Upper lobe of left lung (tissue), 6 donors: ENCODE data around the gene TUBB1. TPM values are rescaled to one million over a fixed set of nuclear protein-coding genes. Genes with fewer than 3 reads are reported as not detected.
A peak's percentile ranks its signal among the peaks of the same experiment; 100 is the strongest.

Experiments
- ATAC-seq, 2 donors: fragments of 200-7000 bp; cut with Tn5 transposase; one replicate each; pipeline ENCODE4 v1.9.1; 2022; ENCODE audit warnings: mild to moderate bottlenecking in 2 of 2, moderate library complexity in 2 of 2; ENCODE audit not compliant: low FRiP score in 2 of 2
- DNase-seq, 2 donors: peaks; one replicate each; pipeline ENCODE4 v3.0.0-alpha.2; 2019 to 2020
- H3K27ac ChIP-seq, 4 donors: fragments of 200-600 bp; sonication (generic); one replicate each; pipeline ENCODE4 v1.5.1; 2016 to 2019
- H3K27me3 ChIP-seq, 4 donors: fragments of 200-600 bp; sonication (generic); one replicate each; pipeline ENCODE4 v1.5.1; 2017 to 2019
- H3K36me3 ChIP-seq, 4 donors: fragments of 200-600 bp; sonication (generic); one replicate each; pipeline ENCODE4 v1.5.1; 2016 to 2019
- H3K4me1 ChIP-seq, 4 donors: fragments of 200-600 bp; sonication (generic); one replicate each; pipeline ENCODE4 v1.5.1; 2018 to 2019
- H3K4me3 ChIP-seq, 4 donors: fragments of 200-600 bp; sonication (generic); one replicate each; pipeline ENCODE4 v1.5.1; 2017 to 2019; ENCODE audit warnings: mild to moderate bottlenecking in 2 of 4, moderate library complexity in 1 of 4
- H3K9me3 ChIP-seq, 4 donors: fragments of 200-600 bp; sonication (generic); one replicate each; pipeline ENCODE4 v1.5.1; 2018 to 2019
- CTCF ChIP-seq, 6 experiments: fragments of 450-650 bp in 4 of 6; fragments of 200-600 bp in 2 of 6; sonication (generic) in 2 of 6; IDR thresholded peaks; one replicate each; pipeline ENCODE4 v1.5.1; 2016 to 2019; ENCODE audit warnings: antibody characterized with exemption in 6 of 6
- EP300 ChIP-seq, 4 donors: sonication (generic); formaldehyde crosslinking; IDR thresholded peaks; one replicate each; pipeline ENCODE4 v1.5.1; 2017; ENCODE audit warnings: antibody characterized with exemption in 4 of 4, control low read depth in 2 of 4
- POLR2A ChIP-seq, 4 donors: fragments of 450-650 bp; IDR thresholded peaks; one replicate each; pipeline ENCODE4 v1.5.1; 2016 to 2017; ENCODE audit warnings: antibody characterized with exemption in 4 of 4, mild to moderate bottlenecking in 2 of 4
- POLR2AphosphoS5 ChIP-seq, 2 donors: sonication (generic); formaldehyde crosslinking; IDR thresholded peaks; one replicate each; pipeline ENCODE4 v1.5.1; 2017; ENCODE audit warnings: antibody characterized with exemption in 2 of 2
- WGBS, 2 donors: methylation state at CpG; one replicate each; pipeline ENCODE4 v1.1.5; 2017 to 2018; 5-methylcytosine and 5-hydroxymethylcytosine counted together
- total RNA-seq, 6 donors: library from RNA; depleted of rRNA in 4 of 6; stranded (reverse); fragments of >200 nt in 4 of 6; gene quantifications; one replicate each; pipeline versions ENCODE4 v1.1.0 to v1.2.1, GENCODE V29; 2016 to 2021
- donor health status: DM: no; HTN: no; CAD: no; lungs with moderate emphysema.
- donor health status: DM: no; HTN: yes; CAD: no; lungs with severe emphysema.

TUBB1 gene
- total RNA-seq, 6 donors from 2014 or later, result 1.5 to 9.3 (median 2.6) TPM

DNA sequence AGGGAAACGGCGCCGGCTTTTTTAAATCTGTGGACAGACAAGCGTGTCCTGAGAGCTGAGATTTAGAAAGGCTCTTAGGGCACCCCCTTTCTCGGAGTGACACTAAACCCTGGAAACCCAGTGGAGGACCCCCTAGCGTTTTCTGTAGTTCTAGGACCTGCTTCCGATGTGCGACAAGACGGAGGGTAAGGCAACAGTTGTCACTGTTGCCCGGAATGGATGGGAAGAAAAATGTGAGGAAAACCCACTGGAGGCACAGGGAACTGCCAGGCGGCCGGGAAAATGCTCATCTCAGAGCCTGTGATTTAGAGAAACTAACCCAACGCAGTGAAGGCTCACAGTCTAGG, 13.5 kb downstream of the TUBB1 start:
- Histone ChIP-seq H3K27ac (peak overlapping the region; percentile 89 to 96 (median 94)), H3K9me3 (no peaks in the 10 kb centered on the region), H3K4me3 (peak overlapping the region; percentile 62 to 85 (median 73)), H3K27me3 (no peaks in the 10 kb centered on the region), H3K4me1 (peaks cover 35 to 46% (median 38%) of the 10 kb centered on the region in 4 donors), H3K36me3 (peaks cover 16 to 66% (median 34%) of the 10 kb centered on the region in 4 donors)
- DNase-seq (no peak), ATAC-seq (peak in 1 of 2 donors; percentile 9)
- TF ChIP-seq EP300 (IDR thresholded peaks at IDR 0.05), result no peak
- peak in 5 of 6 experiments; percentile 17 to 43 (median 21) for TF ChIP-seq CTCF (IDR thresholded peaks at IDR 0.05)
- 1 to 2% methylated on average over 12 to 13 of the region's 13 CpGs for WGBS, 2 donors

DNA sequence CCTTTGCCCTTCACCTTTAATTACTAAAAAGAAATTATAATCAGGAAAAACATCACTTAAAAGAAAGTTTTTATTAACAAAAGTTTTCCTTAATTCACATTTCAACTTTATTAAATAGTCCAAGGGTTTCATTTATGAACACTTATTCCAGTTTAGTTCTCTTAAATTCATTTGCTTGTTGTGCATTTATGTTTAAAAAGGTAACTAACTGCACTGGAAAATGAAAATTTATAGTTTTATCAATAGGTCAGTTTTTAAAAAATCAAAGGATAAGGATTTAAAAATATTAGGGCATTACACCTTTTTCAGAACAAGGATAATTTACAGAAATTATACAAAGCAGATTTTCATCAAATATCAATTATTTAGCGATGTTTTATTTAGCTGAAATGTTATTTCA, 13.9 kb downstream of the TUBB1 start:
- Histone ChIP-seq H3K9me3 (no peaks in the 10 kb centered on the region), H3K4me1 (peaks cover 32 to 41% (median 36%) of the 10 kb centered on the region in 4 donors), H3K27me3 (no peaks in the 10 kb centered on the region), H3K4me3 (peak overlapping the region in 3 of 4 donors; percentile 62 to 85 (median 78)), H3K36me3 (peaks cover 16 to 66% (median 37%) of the 10 kb centered on the region in 4 donors), H3K27ac (peak overlapping the region; percentile 89 to 96 (median 94))
- 97 to 100% methylated on average over 1 of the region's 1 CpG for WGBS, 2 donors
- no peak for TF ChIP-seq CTCF (IDR thresholded peaks at IDR 0.05)
- TF ChIP-seq POLR2AphosphoS5 (IDR thresholded peaks at IDR 0.05), result no peak
- TF ChIP-seq POLR2A (IDR thresholded peaks at IDR 0.05), result no peak
- TF ChIP-seq EP300 (IDR thresholded peaks at IDR 0.05), result no peak
- ATAC-seq (no peak), DNase-seq (no peak)

GRCh38 chr20:59033616-59034165, 14.5 kb downstream of the TUBB1 start:
- H3K27ac ChIP-seq, result no peak overlapping the region
- H3K36me3 ChIP-seq, result peaks cover 16 to 62% (median 38%) of the 10 kb centered on the region in 4 donors
- H3K9me3 ChIP-seq, result no peaks in the 10 kb centered on the region
- DNase-seq (no peak), ATAC-seq (no peak)
- H3K4me3 ChIP-seq, result no peak overlapping the region
- TF ChIP-seq POLR2A (IDR thresholded peaks at IDR 0.05) (no peak), CTCF (IDR thresholded peaks at IDR 0.05) (no peak), POLR2AphosphoS5 (IDR thresholded peaks at IDR 0.05) (no peak), EP300 (IDR thresholded peaks at IDR 0.05) (no peak)
- peaks cover 27 to 36% (median 30%) of the 10 kb centered on the region in 4 donors for H3K4me1 ChIP-seq
- 87 to 96% methylated on average over 2 of the region's 2 CpGs for WGBS, 2 donors
- no peaks in the 10 kb centered on the region for H3K27me3 ChIP-seq

- Histone ChIP-seq H3K36me3 (peaks cover 16 to 45% (median 32%) of the 10 kb centered on the region in 4 donors), H3K27me3 (no peaks in the 10 kb centered on the region), H3K4me1 (peaks cover 16 to 29% (median 21%) of the 10 kb centered on the region in 4 donors), H3K4me3 (no peak overlapping the region), H3K9me3 (no peaks in the 10 kb centered on the region), H3K27ac (no peak overlapping the region)
- TF ChIP-seq POLR2AphosphoS5 (IDR thresholded peaks at IDR 0.05) (no peak), POLR2A (IDR thresholded peaks at IDR 0.05) (no peak), CTCF (IDR thresholded peaks at IDR 0.05) (no peak), EP300 (IDR thresholded peaks at IDR 0.05) (no peak)
- WGBS, 2 donors, result 96 to 98% methylated on average over 3 of the region's 3 CpGs
- ATAC-seq (no peak), DNase-seq (no peak)
These were observed 16.2 kb downstream of the TUBB1 start for GRCh38 chr20:59035381-59035780.

DNA sequence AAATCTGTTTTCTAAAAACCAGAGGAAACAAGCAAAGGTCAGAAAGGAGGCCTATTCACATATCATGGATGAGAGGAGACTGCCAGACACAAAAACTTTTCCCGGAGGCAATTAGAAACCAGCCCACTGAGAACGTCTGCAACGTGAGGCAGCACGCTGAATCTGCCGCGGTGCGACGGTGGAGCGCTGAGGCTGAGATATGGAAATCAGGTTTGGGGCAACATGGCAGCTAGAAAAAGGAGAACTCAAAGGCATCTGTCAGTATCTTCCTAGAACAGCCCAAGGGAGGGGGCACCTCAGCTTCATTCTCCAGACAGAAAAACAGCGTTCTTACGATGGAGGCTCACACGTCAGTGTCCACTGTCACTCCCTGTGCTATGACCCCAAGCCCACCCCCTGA, 18.2 kb downstream of the TUBB1 start:
- peaks cover 16 to 43% (median 32%) of the 10 kb centered on the region in 4 donors for H3K36me3 ChIP-seq

More for the DNA sequence above, 18.2 kb downstream of the TUBB1 start:
- Histone ChIP-seq H3K9me3 (no peaks in the 10 kb centered on the region), H3K27ac (no peak overlapping the region), H3K27me3 (no peaks in the 10 kb centered on the region), H3K4me3 (no peak overlapping the region), H3K4me1 (peaks cover 21 to 34% (median 27%) of the 10 kb centered on the region in 4 donors)
- 94 to 96% methylated on average over 12 of the region's 12 CpGs for WGBS, 2 donors
- ATAC-seq (no peak), DNase-seq (peak in 1 of 2 donors; percentile 66)
- no peak for TF ChIP-seq CTCF (IDR thresholded peaks at IDR 0.05)
- TF ChIP-seq POLR2AphosphoS5 (IDR thresholded peaks at IDR 0.05), result no peak
- TF ChIP-seq POLR2A (IDR thresholded peaks at IDR 0.05), result no peak
- no peak for TF ChIP-seq EP300 (IDR thresholded peaks at IDR 0.05)
